ENCODE results near the gene CEP112. TPM values are rescaled to one million over a fixed set of nuclear protein-coding genes. Genes with fewer than 3 reads are reported as not detected.

CEP112 gene
- total and polyA plus RNA-seq, 2 donors (not counting 3 experiments of a cell fraction or from before 2014, with no cell fraction given): 1.5 to 25.3 TPM

DNA sequence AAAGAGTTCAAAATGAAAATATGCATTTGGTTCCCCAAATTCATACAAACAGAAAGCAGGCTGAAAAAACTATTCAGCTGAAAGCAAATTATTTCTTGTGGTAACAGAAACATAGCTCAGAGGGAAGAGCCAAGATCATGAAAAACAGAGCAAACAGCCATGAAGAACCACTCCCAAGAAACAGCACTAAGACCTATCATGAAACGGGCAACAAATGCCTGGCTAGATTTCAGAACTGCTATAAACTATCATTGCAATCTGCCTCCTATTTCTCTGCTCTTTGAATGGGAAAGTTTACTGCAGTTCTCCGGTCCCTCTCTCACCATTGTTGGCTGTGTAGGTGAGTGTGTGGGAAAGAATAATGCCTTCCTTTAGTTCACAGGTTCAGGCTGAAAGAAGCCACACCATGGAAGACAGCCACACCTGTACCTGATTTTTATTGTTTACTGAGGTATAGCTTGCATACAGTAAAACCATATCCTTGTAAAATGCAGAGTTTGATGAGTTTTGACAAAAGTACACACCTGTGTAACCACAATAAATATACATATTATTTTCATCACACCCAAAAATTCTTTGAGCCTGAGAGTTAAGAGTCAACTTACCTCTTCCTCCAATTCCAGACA, 48.2 kb downstream of the CEP112 start:
- no peak overlapping the region for H3K27ac ChIP-seq (ENCODE audit: insufficient read depth, low read depth, low read length)
- H3K79me2 ChIP-seq (ENCODE audit: control insufficient read depth, insufficient read depth, low read length): no peaks in the 10 kb centered on the region
- H2AFZ ChIP-seq (ENCODE audit: low read depth, low read length): no peak overlapping the region
- no TSS peak for BruUV-seq (replicated peaks)
- dilution Hi-C loops (cut with MboI; ENCODE audit: extremely low pct_ligation_motif_present, low sequenced_read_pairs): no loop called here
- POLR2A ChIA-PET: no interaction called here
- no peak overlapping the region for H3K4me3 ChIP-seq (replicated peaks in 1 of 3; ENCODE audit: insufficient read depth in 1 of 3, low read depth in 1 of 3, low read length in 3 of 3)
- FAIRE-seq (no peak), DNase-seq (ENCODE audit: low read depth, low spot score) (no peak)
- H3K4me1 ChIP-seq (ENCODE audit: control insufficient read depth, extremely low read depth, insufficient read depth, low read length): no peaks in the 10 kb centered on the region
- intact Hi-C loops (cut with micrococcal nuclease): no loop called here
- no peaks in the 10 kb centered on the region for H3K27me3 ChIP-seq (ENCODE audit: control insufficient read depth in 2 of 2, insufficient read depth in 2 of 2, low read length in 2 of 2)
- H4K20me1 ChIP-seq (replicated peaks; ENCODE audit: control insufficient read depth, extremely low read depth, insufficient read depth, low read length): no peaks in the 10 kb centered on the region
- CTCF ChIA-PET: interaction anchor here (1.0 kb wide), 1 partner anchor 15 kb away, joined by 3 read pairs; no protein-coding TSS in a partner anchor
- no peak overlapping the region for H3K4me2 ChIP-seq (ENCODE audit: insufficient read depth, low read length)
- H3K9ac ChIP-seq (replicated peaks; ENCODE audit: extremely low read depth, insufficient read depth, low read length): no peak overlapping the region
- H3K9me1 ChIP-seq (replicated peaks; ENCODE audit: control insufficient read depth, extremely low read depth, insufficient read depth, low read length): no peaks in the 10 kb centered on the region
- TF ChIP-seq EZH2 (IDR thresholded peaks at IDR 0.05; ENCODE audit: borderline replicate concordance, low read depth, low read length, severe bottlenecking) (no peak), GATA2 (IDR thresholded peaks at IDR 0.05; ENCODE audit: insufficient read depth, insufficient read length, low read depth, low read length) (no peak), CTCF (IDR thresholded peaks at IDR 0.05; ENCODE audit: extremely low read depth in 1 of 2, insufficient read depth in 1 of 2, low read depth in 1 of 2, low read length in 2 of 2) (no peak)
- no peaks in the 10 kb centered on the region for H3K9me3 ChIP-seq (replicated peaks; ENCODE audit: control insufficient read depth, insufficient read depth, low read length)
- no peaks in the 10 kb centered on the region for H3K36me3 ChIP-seq (ENCODE audit: control insufficient read depth in 2 of 2, extremely low read depth in 1 of 2, insufficient read depth in 2 of 2, low read length in 2 of 2)

- Histone ChIP-seq H3K36me3 (ENCODE audit: control insufficient read depth in 2 of 2, extremely low read depth in 1 of 2, insufficient read depth in 2 of 2, low read length in 2 of 2) (no peaks in the 10 kb centered on the region), H3K27ac (ENCODE audit: insufficient read depth, low read depth, low read length) (no peak overlapping the region), H3K4me3 (replicated peaks in 1 of 3; ENCODE audit: insufficient read depth in 1 of 3, low read depth in 1 of 3, low read length in 3 of 3) (no peak overlapping the region), H4K20me1 (replicated peaks; ENCODE audit: control insufficient read depth, extremely low read depth, insufficient read depth, low read length) (no peaks in the 10 kb centered on the region), H3K9me3 (replicated peaks; ENCODE audit: control insufficient read depth, insufficient read depth, low read length) (no peaks in the 10 kb centered on the region), H3K9me1 (replicated peaks; ENCODE audit: control insufficient read depth, extremely low read depth, insufficient read depth, low read length) (no peaks in the 10 kb centered on the region), H3K9ac (replicated peaks; ENCODE audit: extremely low read depth, insufficient read depth, low read length) (no peak overlapping the region), H3K27me3 (ENCODE audit: control insufficient read depth in 2 of 2, insufficient read depth in 2 of 2, low read length in 2 of 2) (no peaks in the 10 kb centered on the region), H3K4me1 (ENCODE audit: control insufficient read depth, extremely low read depth, insufficient read depth, low read length) (no peaks in the 10 kb centered on the region), H2AFZ (ENCODE audit: low read depth, low read length) (no peak overlapping the region), H3K4me2 (ENCODE audit: insufficient read depth, low read length) (no peak overlapping the region), H3K79me2 (ENCODE audit: control insufficient read depth, insufficient read depth, low read length) (no peaks in the 10 kb centered on the region)
- dilution Hi-C loops (cut with MboI; ENCODE audit: extremely low pct_ligation_motif_present, low sequenced_read_pairs) (no loop called here), intact Hi-C loops (cut with micrococcal nuclease) (no loop called here)
- CTCF ChIA-PET: interaction anchor here (1.1 to 1.9 kb wide), 2 partner anchors 15 to 848 kb away, joined by 3 to 4 read pairs; no protein-coding TSS in a partner anchor
- TF ChIP-seq CTCF (IDR thresholded peaks at IDR 0.05; ENCODE audit: extremely low read depth in 1 of 2, insufficient read depth in 1 of 2, low read depth in 1 of 2, low read length in 2 of 2) (no peak), EZH2 (IDR thresholded peaks at IDR 0.05; ENCODE audit: borderline replicate concordance, low read depth, low read length, severe bottlenecking) (no peak), GATA2 (IDR thresholded peaks at IDR 0.05; ENCODE audit: insufficient read depth, insufficient read length, low read depth, low read length) (no peak), POLR2AphosphoS5 (IDR thresholded peaks at IDR 0.05; ENCODE audit: insufficient read depth, low read depth, low read length) (no peak), MYC (IDR thresholded peaks at IDR 0.05; ENCODE audit: low read depth, low read length) (no peak), FOS (IDR thresholded peaks at IDR 0.05; ENCODE audit: borderline replicate concordance, insufficient read depth, low read length) (no peak), JUN (IDR thresholded peaks at IDR 0.05; ENCODE audit: borderline replicate concordance, insufficient read depth, insufficient read length, low read depth) (no peak), POLR2A (IDR thresholded peaks at IDR 0.05; ENCODE audit: low read depth, low read length) (no peak)
- TF ChIP-seq, protein P1, sequence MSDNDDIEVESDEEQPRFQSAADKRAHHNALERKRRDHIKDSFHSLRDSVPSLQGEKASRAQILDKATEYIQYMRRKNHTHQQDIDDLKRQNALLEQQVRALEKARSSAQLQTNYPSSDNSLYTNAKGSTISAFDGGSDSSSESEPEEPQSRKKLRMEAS (IDR thresholded peaks at IDR 0.05; ENCODE audit: insufficient read depth, insufficient read length): no peak
- POLR2A ChIA-PET: no interaction called here
- DNase-seq (ENCODE audit: low read depth, low spot score) (no peak), FAIRE-seq (no peak)
- BruUV-seq (replicated peaks): no TSS peak
These were observed 49.5 kb downstream of the CEP112 start for GRCh38 chr17:66142428-66142827.

Data from endothelial cell of umbilical vein (primary cell).